GM18499 (cell line): ENCODE measurements around the gene SLC22A2.

Experiments
- ATAC-seq: cut with Tn5 transposase; IDR thresholded peaks from one replicate; pipeline ENCODE4 v1.9.1; 2021; ENCODE audit warnings: moderate number of reproducible peaks; ENCODE audit not compliant: insufficient read depth, unreplicated experiment

The SLC22A2 gene

DNA sequence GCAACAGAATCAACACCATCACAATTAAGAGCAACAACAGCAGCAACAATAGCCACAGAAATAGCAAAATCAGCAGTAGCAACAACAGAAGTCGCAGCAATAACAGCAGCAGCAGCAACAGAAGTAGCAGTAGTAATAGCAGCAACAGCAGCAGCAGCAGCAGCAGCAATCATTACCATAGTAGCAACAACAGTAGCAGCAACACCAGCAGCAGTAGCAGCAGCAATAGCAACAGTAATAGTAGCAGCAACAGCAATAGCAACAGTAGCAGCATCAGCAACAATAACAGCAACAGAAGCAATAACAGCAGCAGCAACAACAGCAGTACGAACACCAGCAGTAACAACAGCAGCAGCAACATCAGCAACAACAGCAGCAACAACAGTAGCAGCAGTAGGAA is 39.8 kb downstream of the SLC22A2 start:
- ATAC-seq, result no peak

GRCh38 chr6:160217863-160218262 is 40.8 kb downstream of the SLC22A2 start:
- ATAC-seq, result no peak

- ATAC-seq, result no peak
These were observed 41.5 kb downstream of the SLC22A2 start for GRCh38 chr6:160217073-160217472.

- no peak for ATAC-seq
These were observed 43.4 kb downstream of the SLC22A2 start for GRCh38 chr6:160215232-160215631.

GRCh38 chr6:160207618-160208017 is 51.0 kb downstream of the SLC22A2 start:
- no peak for ATAC-seq

- no peak for ATAC-seq
These were observed 53.9 kb downstream of the SLC22A2 start for GRCh38 chr6:160204710-160205109.

DNA sequence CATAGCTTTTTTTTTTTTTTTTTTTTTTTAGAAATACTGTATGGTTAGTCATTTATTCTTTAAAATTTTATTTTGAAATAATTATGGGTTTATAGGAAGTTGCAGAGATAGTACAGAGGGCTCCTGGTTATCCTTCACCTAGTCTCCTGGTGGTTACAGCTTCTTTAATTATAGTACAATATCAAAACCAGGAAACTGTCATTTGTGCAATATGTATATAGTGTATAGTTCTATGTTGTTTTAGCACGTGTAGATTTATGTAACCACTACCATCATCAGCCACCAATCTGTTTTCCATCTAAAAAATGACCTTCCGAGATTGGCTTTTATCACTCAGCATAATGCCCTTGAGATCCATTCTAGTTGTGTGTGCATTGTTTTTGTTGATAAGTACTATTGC is 54.7 kb downstream of the SLC22A2 start:
- ATAC-seq, result no peak

GRCh38 chr6:160203522-160203921 is 55.1 kb downstream of the SLC22A2 start:
- ATAC-seq, result no peak

DNA sequence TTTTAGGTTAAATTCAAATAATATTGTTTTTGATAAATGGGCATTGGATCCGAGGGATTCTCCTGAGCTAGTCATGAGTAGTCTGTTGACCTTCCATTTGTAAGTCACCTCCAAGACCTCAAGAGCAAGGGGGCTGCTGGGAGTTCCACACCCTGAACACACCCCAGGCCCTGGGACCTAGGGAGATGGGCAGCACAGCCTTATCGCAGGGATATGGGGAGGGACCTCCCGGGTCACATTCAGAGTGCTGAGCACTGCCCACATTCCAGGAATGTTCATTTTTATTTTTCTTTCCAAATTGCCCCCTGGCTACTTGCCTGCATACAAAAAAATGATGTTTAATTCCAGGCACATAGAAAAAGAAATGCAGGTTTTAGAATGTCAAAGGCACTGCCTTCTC is 55.5 kb downstream of the SLC22A2 start:
- ATAC-seq, result no peak

- ATAC-seq, result no peak
These were observed 56.2 kb downstream of the SLC22A2 start for GRCh38 chr6:160202411-160202810.

GRCh38 chr6:160201061-160201460 is 57.6 kb downstream of the SLC22A2 start:
- ATAC-seq, result no peak

- ATAC-seq, result peak; percentile 74
These were observed 59.9 kb downstream of the SLC22A2 start for GRCh38 chr6:160198606-160199211.

- no peak for ATAC-seq
These were observed 61.0 kb downstream of the SLC22A2 start for GRCh38 chr6:160197662-160198061.

DNA sequence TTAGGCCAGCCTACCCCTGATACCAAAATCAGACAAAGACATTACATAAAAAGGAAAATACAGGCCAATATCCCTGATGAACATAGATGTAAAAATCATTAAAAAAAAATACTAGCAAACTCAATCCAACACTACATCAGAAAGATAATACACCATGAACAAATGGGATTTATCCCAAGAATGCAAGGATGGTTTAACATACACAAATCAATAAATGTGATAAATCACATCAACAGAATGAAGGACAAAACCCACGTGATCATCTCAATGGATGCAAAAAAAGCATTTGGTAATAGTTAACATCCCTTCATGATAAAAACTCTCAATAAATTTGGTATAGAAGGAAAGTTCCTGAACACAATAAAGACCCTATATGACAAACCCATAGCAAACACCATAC is 63.8 kb downstream of the SLC22A2 start:
- ATAC-seq, result no peak

DNA sequence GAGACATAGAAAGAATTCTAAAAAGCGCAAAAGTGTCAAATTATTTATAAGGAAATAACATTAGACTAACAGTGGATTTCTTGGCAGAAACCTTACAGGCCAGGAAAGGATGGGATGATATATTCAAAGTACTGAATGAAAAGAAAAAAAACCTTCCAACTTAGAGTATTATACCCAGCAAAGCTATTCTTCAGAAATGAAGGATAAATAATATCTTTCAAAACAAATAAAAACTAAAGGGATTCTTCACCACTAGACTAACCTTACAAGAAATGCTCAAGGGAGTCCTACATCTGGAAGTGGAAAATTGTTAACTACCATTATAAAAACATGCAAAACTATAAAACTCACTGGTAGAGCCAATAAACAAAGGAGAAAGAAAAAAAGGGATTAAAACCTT is 65.8 kb downstream of the SLC22A2 start:
- no peak for ATAC-seq

DNA sequence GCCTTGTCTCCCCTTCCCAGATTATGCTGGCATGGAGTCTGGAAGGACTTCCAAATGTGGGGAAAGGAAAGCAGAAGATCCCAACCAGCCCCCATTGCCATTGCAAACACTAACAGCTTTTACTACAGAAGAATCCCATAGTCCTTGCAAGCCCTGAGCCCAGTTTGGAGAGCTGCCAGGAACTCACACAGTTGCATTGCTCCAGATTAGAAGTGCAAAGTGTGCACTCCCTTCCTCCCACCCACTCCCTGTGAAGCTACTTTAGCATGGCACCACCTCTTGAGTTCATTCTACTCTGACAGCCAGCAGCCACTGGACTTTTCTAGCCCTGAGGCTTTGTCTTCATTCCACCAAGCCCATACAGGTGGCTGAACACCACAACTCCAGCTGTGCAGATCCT is 67.6 kb downstream of the SLC22A2 start:
- no peak for ATAC-seq

DNA sequence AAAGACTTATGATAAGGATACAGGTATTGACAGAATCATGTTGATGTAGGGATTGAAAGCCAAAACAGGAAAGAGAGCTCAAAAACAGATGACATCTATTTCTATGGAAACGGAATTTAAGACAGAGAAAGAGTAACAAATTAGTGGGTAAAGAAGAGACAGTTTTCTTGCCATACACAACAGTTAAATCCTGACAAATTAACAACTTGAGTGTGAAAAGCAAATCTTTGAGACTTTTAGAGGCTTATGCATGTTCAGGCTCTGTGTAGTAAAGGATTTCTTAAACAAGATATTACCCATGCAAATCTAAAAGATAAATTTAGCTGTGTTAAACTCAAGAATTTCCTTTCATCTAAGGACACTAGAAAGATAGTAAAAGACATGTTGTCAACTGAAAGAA is 68.5 kb downstream of the SLC22A2 start:
- ATAC-seq, result no peak

- no peak for ATAC-seq
These were observed 69.8 kb downstream of the SLC22A2 start for GRCh38 chr6:160188773-160189172.

- ATAC-seq, result no peak
These were observed 77.9 kb downstream of the SLC22A2 start for GRCh38 chr6:160180706-160181105.

DNA sequence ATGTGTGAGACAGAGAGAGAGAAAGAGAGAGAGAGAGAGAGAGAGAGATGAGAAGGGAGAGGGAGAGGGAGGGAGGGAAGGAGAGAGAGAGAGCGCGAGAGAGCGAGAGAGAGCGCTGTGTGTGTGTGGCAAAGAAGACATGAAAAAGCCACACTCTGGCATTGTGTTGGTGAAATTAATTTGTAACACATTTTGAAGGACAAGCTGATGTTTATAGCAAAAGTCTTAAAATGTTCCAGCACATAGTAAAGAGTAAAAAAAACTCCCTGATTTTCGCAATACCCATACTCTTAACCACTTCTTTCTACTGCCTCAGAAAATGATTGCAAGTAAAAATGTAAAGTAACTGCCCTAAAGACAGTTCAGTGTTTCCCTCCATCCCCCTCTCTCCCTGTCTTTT is 80.3 kb downstream of the SLC22A2 start:
- no peak for ATAC-seq

- no peak for ATAC-seq
These were observed 81.4 kb downstream of the SLC22A2 start for GRCh38 chr6:160177220-160177619.

- ATAC-seq, result no peak
These were observed 83.9 kb downstream of the SLC22A2 start for GRCh38 chr6:160174681-160175080.
